B cell (primary cell): ENCODE results near the gene KIAA1614.

ENCODE experiments used
- CTCF ChIP-seq: fragments of 200-600 bp; IDR thresholded peaks from one replicate; pipeline ENCODE4 v1.8.0; 2022; ENCODE audit warnings: antibody characterized with exemption, mild to moderate bottlenecking
- EZH2 ChIP-seq: IDR thresholded peaks from 2 replicates; pipeline ENCODE4 v1.6.1; 2012; ENCODE audit warnings: borderline replicate concordance, low read depth, mild to moderate bottlenecking, moderate library complexity, low read length; ENCODE audit not compliant: insufficient read depth, poor library complexity, severe bottlenecking

- TF ChIP-seq CTCF (no peak), EZH2 (no peak)
These were observed 16.7 kb downstream of the KIAA1614 start for GRCh38 chr1:180929389-180929788.
